GM23338 (cell line): Measurements from ENCODE around the gene SMC2. TPM values are rescaled to one million over a fixed set of nuclear protein-coding genes. Genes with fewer than 3 reads are reported as not detected.

ENCODE experiments used
- ATAC-seq: fragments of 200-7000 bp; cut with Tn5 transposase; 3 replicates; pipeline ENCODE4 v1.9.1; 2020
- DNase-seq: peaks from one replicate; pipeline ENCODE4 v3.0.0-alpha.2; 2015; ENCODE audit warnings: low spot score
- H2AFZ ChIP-seq: fragments of 200-600 bp; sonication (generic); 2 replicates; pipeline ENCODE4 v1.8.0; 2016; ENCODE audit warnings: antibody characterized with exemption, mild to moderate bottlenecking, moderate library complexity
- H3F3A ChIP-seq: fragments of 200-600 bp; sonication (generic); replicated peaks from 2 replicates; pipeline ENCODE4 v1.8.0; 2017; ENCODE audit warnings: antibody characterized with exemption, mixed run types, low read depth
- H3K27ac ChIP-seq: fragments of 200-600 bp; sonication (generic); 2 replicates; pipeline ENCODE4 v1.6.1; 2016; ENCODE audit warnings: low read depth
- H3K27me3 ChIP-seq: fragments of 200-600 bp; sonication (generic); 2 replicates; pipeline ENCODE4 v1.8.0; 2016; ENCODE audit warnings: mild to moderate bottlenecking, mixed run types, moderate library complexity; ENCODE audit not compliant: insufficient read depth
- H3K36me3 ChIP-seq: fragments of 200-600 bp; sonication (generic); 2 replicates; pipeline ENCODE4 v1.8.0; 2016; ENCODE audit warnings: mild to moderate bottlenecking; ENCODE audit not compliant: insufficient read depth
- H3K4me1 ChIP-seq: fragments of 200-600 bp; sonication (generic); 2 replicates; pipeline ENCODE4 v1.8.0; 2016; ENCODE audit warnings: mild to moderate bottlenecking, moderate library complexity; ENCODE audit not compliant: insufficient read depth
- H3K4me2 ChIP-seq: fragments of 200-600 bp; sonication (generic); 2 replicates; pipeline ENCODE4 v1.7.1; 2017; ENCODE audit warnings: mixed run types
- H3K4me3 ChIP-seq: fragments of 200-600 bp; sonication (generic); 2 replicates; pipeline ENCODE4 v1.6.1; 2016; ENCODE audit warnings: mixed run types
- H3K79me2 ChIP-seq: fragments of 200-600 bp; sonication (generic); replicated peaks from 2 replicates; pipeline ENCODE4 v1.8.0; 2017; ENCODE audit warnings: mild to moderate bottlenecking; ENCODE audit not compliant: insufficient read depth
- H3K9me2 ChIP-seq: fragments of 200-600 bp; sonication (generic); 2 replicates; pipeline ENCODE4 v1.8.0; 2017; ENCODE audit not compliant: insufficient read depth
- H4K20me1 ChIP-seq: fragments of 200-600 bp; sonication (generic); replicated peaks from 2 replicates; pipeline ENCODE4 v1.8.0; 2017; ENCODE audit warnings: mild to moderate bottlenecking; ENCODE audit not compliant: insufficient read depth
- H3K27ac Mint-ChIP-seq: 2 replicates; pipeline ENCODE4 v1.8.0; 2020; ENCODE audit warnings: inconsistent platforms, mild to moderate bottlenecking, moderate library complexity, mixed read lengths
- H3K27me3 Mint-ChIP-seq: 3 replicates; pipeline ENCODE4 v1.8.0; 2022; ENCODE audit warnings: low read depth, mild to moderate bottlenecking, moderate library complexity, mixed read lengths, inconsistent platforms; ENCODE audit not compliant: insufficient read depth, poor library complexity
- H3K36me3 Mint-ChIP-seq: 3 replicates; pipeline ENCODE4 v1.8.0; 2021; ENCODE audit warnings: low read depth, mild to moderate bottlenecking, inconsistent platforms, moderate library complexity, mixed read lengths
- H3K4me1 Mint-ChIP-seq: 3 replicates; pipeline ENCODE4 v1.8.0; 2020; ENCODE audit warnings: mild to moderate bottlenecking, inconsistent platforms, mixed read lengths
- H3K4me3 Mint-ChIP-seq: 3 replicates; pipeline ENCODE4 v1.8.0; 2021; ENCODE audit warnings: moderate library complexity, mild to moderate bottlenecking, inconsistent platforms, mixed read lengths
- H3K9me3 Mint-ChIP-seq: 3 replicates; pipeline ENCODE4 v1.8.0; 2020; ENCODE audit warnings: moderate library complexity, mild to moderate bottlenecking, inconsistent platforms, mixed read lengths
- CREB1 ChIP-seq: fragments of 250-450 bp; sonication (Bioruptor Pico); IDR thresholded peaks from 2 replicates; pipeline ENCODE4 v1.5.0; 2020; ENCODE audit warnings: low read depth, mild to moderate bottlenecking, moderate library complexity
- EZH2 ChIP-seq: fragments of 200-600 bp; sonication (generic); IDR thresholded peaks from one replicate; pipeline ENCODE4 v1.8.0; 2017; ENCODE audit warnings: antibody characterized with exemption, mild to moderate bottlenecking, low read depth; ENCODE audit not compliant: unreplicated experiment
- EZH2phosphoT487 ChIP-seq: fragments of 200-600 bp; sonication (generic); IDR thresholded peaks from one replicate; pipeline ENCODE4 v1.8.1; 2018; ENCODE audit warnings: antibody characterized with exemption; ENCODE audit not compliant: unreplicated experiment
- JUNB ChIP-seq: IDR thresholded peaks from one replicate; pipeline ENCODE4 v1.6.1; 2016; ENCODE audit warnings: antibody characterized with exemption; ENCODE audit not compliant: unreplicated experiment
- NANOG ChIP-seq: IDR thresholded peaks from 2 replicates; pipeline ENCODE4 v1.6.1; 2016; ENCODE audit warnings: antibody characterized with exemption, borderline replicate concordance
- POLR2AphosphoS5 ChIP-seq: IDR thresholded peaks from 2 replicates; pipeline ENCODE4 v1.6.1; 2016; ENCODE audit warnings: antibody characterized with exemption, low read depth
- STAT1 ChIP-seq: IDR thresholded peaks from one replicate; pipeline ENCODE4 v1.6.1; 2016; ENCODE audit warnings: antibody characterized with exemption; ENCODE audit not compliant: unreplicated experiment
- ZNF114 ChIP-seq: fragments of 250-450 bp; sonication (Bioruptor Pico); IDR thresholded peaks from 2 replicates; pipeline ENCODE4 v1.5.0; 2020; ENCODE audit warnings: mild to moderate bottlenecking, moderate library complexity
- ZNF331 ChIP-seq: fragments of 250-450 bp; sonication (Bioruptor Pico); IDR thresholded peaks from 2 replicates; pipeline ENCODE4 v1.5.0; 2020; ENCODE audit warnings: low read depth, mild to moderate bottlenecking, moderate library complexity
- polyA plus RNA-seq: library from polyadenylated mRNA; unstranded; fragments of >200 nt; fragmentation: Nextera tagmentation; extraction: Ambion mirVana; gene quantifications from 2 replicates; pipeline ENCODE4 v1.2.1, GENCODE V29; 2016
- total RNA-seq: library from RNA; depleted of rRNA; stranded (reverse); fragments of >200 nt; shearing (Covaris generic); gene quantifications from 2 replicates; pipeline ENCODE4 v1.2.3, GENCODE V29; 2014
- TF ChIP-seq, protein P1 (sequence below): IDR thresholded peaks from one replicate; pipeline ENCODE4 v1.6.1; 2018; ENCODE audit warnings: antibody characterized with exemption; ENCODE audit not compliant: unreplicated experiment
- TF ChIP-seq, protein P2 (sequence below), 2 experiments: fragments of 200-600 bp in 1 of 2; sonication (generic) in 1 of 2; conservative IDR thresholded peaks; 2 replicates each; pipeline versions ENCODE4 v1.5.1 to v1.6.1; 2016 to 2017; ENCODE audit warnings: antibody characterized with exemption in 2 of 2, low read depth in 2 of 2, mild to moderate bottlenecking in 2 of 2, moderate library complexity in 1 of 2
- TF ChIP-seq, protein P3 (sequence below): fragments of 250-450 bp; sonication (Bioruptor Pico); IDR thresholded peaks from 2 replicates; pipeline ENCODE4 v1.5.0; 2020; ENCODE audit warnings: mild to moderate bottlenecking, moderate library complexity
- TF ChIP-seq, protein P4 (sequence below): IDR thresholded peaks from 2 replicates; pipeline ENCODE4 v1.6.1; 2016; ENCODE audit warnings: antibody characterized with exemption

SMC2 gene
- total and polyA plus RNA-seq, 2 experiments from 2014 or later = 32.7 to 123 TPM

DNA sequence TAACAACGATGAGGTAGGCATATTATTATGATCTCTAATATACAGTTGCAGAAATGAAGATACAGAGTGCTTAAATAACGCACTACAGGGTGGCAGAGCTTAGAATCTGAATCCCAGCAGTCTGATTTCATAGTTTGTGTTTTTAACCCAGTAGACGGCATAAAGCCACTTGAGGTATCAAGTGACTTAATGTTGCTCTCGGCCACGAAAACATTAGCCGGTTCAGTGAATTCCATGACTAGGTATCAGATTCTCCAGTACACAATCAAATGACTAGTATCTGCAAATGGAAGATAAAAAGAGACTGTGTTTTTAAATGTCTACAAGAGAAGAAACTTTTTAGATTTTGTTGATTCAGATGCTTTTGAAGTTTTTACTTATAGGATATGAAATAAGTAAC lies 24.8 kb downstream of the SMC2 start:
- H3K9me3 Mint-ChIP-seq = no peaks in the 10 kb centered on the region
- no peaks in the 10 kb centered on the region for H3K4me1 ChIP-seq
- no peaks in the 10 kb centered on the region for H3K4me1 Mint-ChIP-seq
- no peaks in the 10 kb centered on the region for H3K27me3 ChIP-seq
- no peaks in the 10 kb centered on the region for H3F3A ChIP-seq
- no peaks in the 10 kb centered on the region for H3K79me2 ChIP-seq
- H3K36me3 ChIP-seq = peaks cover 21% of the 10 kb centered on the region; the same call in 1 of the 2 replicates
- H3K27ac ChIP-seq = no peak overlapping the region
- H3K27me3 Mint-ChIP-seq = no peaks in the 10 kb centered on the region
- TF ChIP-seq, protein P1, sequence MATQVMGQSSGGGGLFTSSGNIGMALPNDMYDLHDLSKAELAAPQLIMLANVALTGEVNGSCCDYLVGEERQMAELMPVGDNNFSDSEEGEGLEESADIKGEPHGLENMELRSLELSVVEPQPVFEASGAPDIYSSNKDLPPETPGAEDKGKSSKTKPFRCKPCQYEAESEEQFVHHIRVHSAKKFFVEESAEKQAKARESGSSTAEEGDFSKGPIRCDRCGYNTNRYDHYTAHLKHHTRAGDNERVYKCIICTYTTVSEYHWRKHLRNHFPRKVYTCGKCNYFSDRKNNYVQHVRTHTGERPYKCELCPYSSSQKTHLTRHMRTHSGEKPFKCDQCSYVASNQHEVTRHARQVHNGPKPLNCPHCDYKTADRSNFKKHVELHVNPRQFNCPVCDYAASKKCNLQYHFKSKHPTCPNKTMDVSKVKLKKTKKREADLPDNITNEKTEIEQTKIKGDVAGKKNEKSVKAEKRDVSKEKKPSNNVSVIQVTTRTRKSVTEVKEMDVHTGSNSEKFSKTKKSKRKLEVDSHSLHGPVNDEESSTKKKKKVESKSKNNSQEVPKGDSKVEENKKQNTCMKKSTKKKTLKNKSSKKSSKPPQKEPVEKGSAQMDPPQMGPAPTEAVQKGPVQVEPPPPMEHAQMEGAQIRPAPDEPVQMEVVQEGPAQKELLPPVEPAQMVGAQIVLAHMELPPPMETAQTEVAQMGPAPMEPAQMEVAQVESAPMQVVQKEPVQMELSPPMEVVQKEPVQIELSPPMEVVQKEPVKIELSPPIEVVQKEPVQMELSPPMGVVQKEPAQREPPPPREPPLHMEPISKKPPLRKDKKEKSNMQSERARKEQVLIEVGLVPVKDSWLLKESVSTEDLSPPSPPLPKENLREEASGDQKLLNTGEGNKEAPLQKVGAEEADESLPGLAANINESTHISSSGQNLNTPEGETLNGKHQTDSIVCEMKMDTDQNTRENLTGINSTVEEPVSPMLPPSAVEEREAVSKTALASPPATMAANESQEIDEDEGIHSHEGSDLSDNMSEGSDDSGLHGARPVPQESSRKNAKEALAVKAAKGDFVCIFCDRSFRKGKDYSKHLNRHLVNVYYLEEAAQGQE = no peak
- TF ChIP-seq EZH2 (no peak), CREB1 (CRISPR knock-in tag) (no peak), ZNF114 (CRISPR knock-in tag) (no peak), JUNB (no peak), EZH2phosphoT487 (no peak), NANOG (no peak), POLR2AphosphoS5 (no peak), ZNF331 (CRISPR knock-in tag) (no peak), STAT1 (no peak)
- TF ChIP-seq, protein P2, sequence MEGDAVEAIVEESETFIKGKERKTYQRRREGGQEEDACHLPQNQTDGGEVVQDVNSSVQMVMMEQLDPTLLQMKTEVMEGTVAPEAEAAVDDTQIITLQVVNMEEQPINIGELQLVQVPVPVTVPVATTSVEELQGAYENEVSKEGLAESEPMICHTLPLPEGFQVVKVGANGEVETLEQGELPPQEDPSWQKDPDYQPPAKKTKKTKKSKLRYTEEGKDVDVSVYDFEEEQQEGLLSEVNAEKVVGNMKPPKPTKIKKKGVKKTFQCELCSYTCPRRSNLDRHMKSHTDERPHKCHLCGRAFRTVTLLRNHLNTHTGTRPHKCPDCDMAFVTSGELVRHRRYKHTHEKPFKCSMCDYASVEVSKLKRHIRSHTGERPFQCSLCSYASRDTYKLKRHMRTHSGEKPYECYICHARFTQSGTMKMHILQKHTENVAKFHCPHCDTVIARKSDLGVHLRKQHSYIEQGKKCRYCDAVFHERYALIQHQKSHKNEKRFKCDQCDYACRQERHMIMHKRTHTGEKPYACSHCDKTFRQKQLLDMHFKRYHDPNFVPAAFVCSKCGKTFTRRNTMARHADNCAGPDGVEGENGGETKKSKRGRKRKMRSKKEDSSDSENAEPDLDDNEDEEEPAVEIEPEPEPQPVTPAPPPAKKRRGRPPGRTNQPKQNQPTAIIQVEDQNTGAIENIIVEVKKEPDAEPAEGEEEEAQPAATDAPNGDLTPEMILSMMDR (conservative IDR thresholded peaks at IDR 0.05; ENCODE audit: low read depth in 2 of 2) = no peak
- TF ChIP-seq, protein P3, sequence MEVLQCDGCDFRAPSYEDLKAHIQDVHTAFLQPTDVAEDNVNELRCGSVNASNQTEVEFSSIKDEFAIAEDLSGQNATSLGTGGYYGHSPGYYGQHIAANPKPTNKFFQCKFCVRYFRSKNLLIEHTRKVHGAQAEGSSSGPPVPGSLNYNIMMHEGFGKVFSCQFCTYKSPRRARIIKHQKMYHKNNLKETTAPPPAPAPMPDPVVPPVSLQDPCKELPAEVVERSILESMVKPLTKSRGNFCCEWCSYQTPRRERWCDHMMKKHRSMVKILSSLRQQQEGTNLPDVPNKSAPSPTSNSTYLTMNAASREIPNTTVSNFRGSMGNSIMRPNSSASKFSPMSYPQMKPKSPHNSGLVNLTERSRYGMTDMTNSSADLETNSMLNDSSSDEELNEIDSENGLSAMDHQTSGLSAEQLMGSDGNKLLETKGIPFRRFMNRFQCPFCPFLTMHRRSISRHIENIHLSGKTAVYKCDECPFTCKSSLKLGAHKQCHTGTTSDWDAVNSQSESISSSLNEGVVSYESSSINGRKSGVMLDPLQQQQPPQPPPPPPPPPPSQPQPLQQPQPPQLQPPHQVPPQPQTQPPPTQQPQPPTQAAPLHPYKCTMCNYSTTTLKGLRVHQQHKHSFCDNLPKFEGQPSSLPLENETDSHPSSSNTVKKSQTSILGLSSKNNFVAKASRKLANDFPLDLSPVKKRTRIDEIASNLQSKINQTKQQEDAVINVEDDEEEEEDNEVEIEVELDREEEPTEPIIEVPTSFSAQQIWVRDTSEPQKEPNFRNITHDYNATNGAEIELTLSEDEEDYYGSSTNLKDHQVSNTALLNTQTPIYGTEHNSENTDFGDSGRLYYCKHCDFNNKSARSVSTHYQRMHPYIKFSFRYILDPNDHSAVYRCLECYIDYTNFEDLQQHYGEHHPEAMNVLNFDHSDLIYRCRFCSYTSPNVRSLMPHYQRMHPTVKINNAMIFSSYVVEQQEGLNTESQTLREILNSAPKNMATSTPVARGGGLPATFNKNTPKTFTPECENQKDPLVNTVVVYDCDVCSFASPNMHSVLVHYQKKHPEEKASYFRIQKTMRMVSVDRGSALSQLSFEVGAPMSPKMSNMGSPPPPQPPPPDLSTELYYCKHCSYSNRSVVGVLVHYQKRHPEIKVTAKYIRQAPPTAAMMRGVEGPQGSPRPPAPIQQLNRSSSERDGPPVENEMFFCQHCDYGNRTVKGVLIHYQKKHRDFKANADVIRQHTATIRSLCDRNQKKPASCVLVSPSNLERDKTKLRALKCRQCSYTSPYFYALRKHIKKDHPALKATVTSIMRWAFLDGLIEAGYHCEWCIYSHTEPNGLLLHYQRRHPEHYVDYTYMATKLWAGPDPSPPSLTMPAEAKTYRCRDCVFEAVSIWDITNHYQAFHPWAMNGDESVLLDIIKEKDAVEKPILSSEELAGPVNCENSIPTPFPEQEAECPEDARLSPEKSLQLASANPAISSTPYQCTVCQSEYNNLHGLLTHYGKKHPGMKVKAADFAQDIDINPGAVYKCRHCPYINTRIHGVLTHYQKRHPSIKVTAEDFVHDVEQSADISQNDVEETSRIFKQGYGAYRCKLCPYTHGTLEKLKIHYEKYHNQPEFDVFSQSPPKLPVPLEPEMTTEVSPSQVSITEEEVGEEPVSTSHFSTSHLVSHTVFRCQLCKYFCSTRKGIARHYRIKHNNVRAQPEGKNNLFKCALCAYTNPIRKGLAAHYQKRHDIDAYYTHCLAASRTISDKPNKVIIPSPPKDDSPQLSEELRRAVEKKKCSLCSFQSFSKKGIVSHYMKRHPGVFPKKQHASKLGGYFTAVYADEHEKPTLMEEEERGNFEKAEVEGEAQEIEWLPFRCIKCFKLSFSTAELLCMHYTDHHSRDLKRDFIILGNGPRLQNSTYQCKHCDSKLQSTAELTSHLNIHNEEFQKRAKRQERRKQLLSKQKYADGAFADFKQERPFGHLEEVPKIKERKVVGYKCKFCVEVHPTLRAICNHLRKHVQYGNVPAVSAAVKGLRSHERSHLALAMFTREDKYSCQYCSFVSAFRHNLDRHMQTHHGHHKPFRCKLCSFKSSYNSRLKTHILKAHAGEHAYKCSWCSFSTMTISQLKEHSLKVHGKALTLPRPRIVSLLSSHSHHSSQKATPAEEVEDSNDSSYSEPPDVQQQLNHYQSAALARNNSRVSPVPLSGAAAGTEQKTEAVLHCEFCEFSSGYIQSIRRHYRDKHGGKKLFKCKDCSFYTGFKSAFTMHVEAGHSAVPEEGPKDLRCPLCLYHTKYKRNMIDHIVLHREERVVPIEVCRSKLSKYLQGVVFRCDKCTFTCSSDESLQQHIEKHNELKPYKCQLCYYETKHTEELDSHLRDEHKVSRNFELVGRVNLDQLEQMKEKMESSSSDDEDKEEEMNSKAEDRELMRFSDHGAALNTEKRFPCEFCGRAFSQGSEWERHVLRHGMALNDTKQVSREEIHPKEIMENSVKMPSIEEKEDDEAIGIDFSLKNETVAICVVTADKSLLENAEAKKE (CRISPR knock-in tag) = no peak
- TF ChIP-seq, protein P4, sequence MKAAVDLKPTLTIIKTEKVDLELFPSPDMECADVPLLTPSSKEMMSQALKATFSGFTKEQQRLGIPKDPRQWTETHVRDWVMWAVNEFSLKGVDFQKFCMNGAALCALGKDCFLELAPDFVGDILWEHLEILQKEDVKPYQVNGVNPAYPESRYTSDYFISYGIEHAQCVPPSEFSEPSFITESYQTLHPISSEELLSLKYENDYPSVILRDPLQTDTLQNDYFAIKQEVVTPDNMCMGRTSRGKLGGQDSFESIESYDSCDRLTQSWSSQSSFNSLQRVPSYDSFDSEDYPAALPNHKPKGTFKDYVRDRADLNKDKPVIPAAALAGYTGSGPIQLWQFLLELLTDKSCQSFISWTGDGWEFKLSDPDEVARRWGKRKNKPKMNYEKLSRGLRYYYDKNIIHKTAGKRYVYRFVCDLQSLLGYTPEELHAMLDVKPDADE = no peak
- no peaks in the 10 kb centered on the region for H3K9me2 ChIP-seq
- H4K20me1 ChIP-seq = no peaks in the 10 kb centered on the region
- H2AFZ ChIP-seq = no peak overlapping the region
- ATAC-seq (no peak), DNase-seq (no peak)
- peaks cover 35% of the 10 kb centered on the region; the same call in 2 of the 3 replicates for H3K36me3 Mint-ChIP-seq
- no peak overlapping the region for H3K4me3 ChIP-seq
- no peak overlapping the region for H3K27ac Mint-ChIP-seq
- H3K4me3 Mint-ChIP-seq = no peak overlapping the region
- no peak overlapping the region for H3K4me2 ChIP-seq
